G401.6 (cell line): ENCODE measurements around the gene SLC25A44.
A peak's percentile ranks its signal among the peaks of the same experiment; 100 is the strongest.

ENCODE experiments used
- FAIRE-seq: peaks from 2 replicates; lab custom pipeline; 2012; peaks lifted over from hg19 to GRCh38; lab: Jason Lieb, UNC

SLC25A44 gene

GRCh38 chr1:156211243-156211642 is 17.3 kb downstream of the SLC25A44 start:
- FAIRE-seq: no peak

- no peak for FAIRE-seq
Observed at GRCh38 chr1:156212130-156212529, 18.2 kb downstream of the SLC25A44 start.

DNA sequence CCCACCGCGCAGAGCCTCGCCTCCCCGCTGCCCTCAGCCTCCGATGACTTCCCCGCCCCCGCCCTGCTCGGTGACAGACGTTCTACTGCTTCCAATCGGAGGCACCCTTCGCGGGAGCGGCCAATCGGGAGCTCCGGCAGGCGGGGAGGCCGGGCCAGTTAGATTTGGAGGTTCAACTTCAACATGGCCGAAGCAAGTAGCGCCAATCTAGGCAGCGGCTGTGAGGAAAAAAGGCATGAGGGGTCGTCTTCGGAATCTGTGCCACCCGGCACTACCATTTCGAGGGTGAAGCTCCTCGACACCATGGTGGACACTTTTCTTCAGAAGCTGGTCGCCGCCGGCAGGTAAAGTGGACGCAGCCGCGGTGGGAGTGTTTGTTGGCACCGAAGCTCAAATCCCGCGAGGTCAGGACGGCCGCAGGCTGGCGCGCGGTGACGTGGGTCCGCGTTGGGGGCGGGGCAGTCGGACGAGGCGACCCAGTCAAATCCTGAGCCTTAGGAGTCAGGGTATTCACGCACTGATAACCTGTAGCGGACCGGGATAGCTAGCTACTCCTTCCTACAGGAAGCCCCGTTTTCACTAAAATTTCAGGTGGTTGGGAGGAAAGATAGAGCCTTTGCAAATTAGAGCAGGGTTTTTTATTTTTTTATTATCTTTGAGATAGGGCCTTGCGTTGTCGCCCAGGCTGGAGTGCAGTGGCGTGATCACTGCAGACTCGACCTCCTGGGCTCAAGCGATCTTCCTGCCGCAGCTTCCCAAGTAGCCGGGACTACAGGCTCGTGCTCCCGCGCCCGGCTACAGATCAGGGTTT is 19.1 kb downstream of the SLC25A44 start, which contains the start of gene PMF1:
TSS of gene PMF1 (plus strand) at position 175 of the 811 bp plus-strand sequence. CDS start at position 184, 9 bp downstream.
- no peak for FAIRE-seq

- FAIRE-seq: no peak
Observed at GRCh38 chr1:156213644-156213966, 19.7 kb downstream of the SLC25A44 start.

- no peak for FAIRE-seq
Observed at GRCh38 chr1:156214024-156214748, 20.3 kb downstream of the SLC25A44 start.

GRCh38 chr1:156216361-156217086 is 22.6 kb downstream of the SLC25A44 start:
- FAIRE-seq: peak; percentile 99

GRCh38 chr1:156217871-156218270 is 24.0 kb downstream of the SLC25A44 start:
- FAIRE-seq: no peak

- no peak for FAIRE-seq
Observed at GRCh38 chr1:156220226-156220625, 26.3 kb downstream of the SLC25A44 start.

- no peak for FAIRE-seq
Observed at GRCh38 chr1:156221986-156222692, 28.2 kb downstream of the SLC25A44 start.

GRCh38 chr1:156225677-156226014 is 31.7 kb downstream of the SLC25A44 start:
- no peak for FAIRE-seq

DNA sequence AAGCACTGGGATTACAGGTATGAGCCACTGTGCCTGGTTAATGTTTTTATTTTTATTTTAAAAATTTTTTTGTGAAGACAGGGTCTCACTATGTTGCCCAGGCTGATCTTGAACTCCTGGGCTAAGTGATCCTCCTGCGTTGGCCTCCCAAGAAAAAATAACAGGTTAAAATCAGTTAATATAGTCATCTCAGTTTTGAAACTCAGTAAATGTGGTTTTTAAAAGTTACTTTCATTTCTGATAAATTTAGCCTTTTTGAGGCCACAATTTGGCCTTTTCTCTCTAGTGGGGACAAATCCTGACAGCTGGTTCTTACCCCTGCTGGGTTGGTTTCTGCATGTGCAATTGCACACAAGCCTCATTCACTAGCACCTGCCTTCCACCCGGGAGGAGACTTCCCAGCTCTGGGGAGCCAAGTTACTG is 32.2 kb downstream of the SLC25A44 start:
- FAIRE-seq: no peak

DNA sequence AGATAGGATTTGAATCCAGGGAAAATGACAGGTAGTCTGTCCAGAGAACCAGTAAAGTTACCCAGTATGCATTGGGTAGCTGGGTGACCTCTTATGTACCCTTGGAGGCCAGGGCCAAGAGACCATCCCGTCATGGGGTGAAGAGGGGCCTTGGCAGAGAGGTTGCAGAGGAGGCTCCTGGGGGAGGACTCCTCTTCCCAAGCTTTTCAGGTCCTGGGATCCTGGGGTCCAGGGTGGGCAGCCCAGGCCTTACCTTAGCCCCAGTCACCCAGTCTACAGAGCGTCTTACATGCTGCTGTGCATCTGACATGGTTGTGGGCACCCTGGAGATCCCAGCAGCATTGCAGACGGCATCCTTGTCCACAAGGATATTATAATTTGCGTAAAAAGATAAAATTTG is 32.9 kb downstream of the SLC25A44 start:
- FAIRE-seq: no peak

DNA sequence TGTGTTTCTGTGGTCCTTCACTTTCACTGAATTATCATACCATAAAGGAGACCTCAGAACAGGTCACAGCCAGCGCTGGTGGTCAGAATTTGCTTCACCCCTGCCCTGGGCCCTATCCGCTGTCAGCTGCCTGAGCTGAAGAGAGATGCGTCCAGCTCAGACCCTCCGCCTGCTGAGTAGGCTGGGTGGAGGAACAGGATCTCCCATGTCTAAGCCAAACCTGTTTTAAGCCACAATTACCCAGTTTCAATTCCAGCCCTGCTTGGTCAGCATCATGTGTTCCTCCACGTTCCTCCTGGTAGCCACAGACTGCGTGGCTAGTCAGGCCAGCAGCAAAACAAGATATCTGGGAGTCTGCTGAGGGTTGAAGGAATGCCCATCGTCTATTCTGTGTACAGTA is 34.6 kb downstream of the SLC25A44 start:
- FAIRE-seq: no peak

DNA sequence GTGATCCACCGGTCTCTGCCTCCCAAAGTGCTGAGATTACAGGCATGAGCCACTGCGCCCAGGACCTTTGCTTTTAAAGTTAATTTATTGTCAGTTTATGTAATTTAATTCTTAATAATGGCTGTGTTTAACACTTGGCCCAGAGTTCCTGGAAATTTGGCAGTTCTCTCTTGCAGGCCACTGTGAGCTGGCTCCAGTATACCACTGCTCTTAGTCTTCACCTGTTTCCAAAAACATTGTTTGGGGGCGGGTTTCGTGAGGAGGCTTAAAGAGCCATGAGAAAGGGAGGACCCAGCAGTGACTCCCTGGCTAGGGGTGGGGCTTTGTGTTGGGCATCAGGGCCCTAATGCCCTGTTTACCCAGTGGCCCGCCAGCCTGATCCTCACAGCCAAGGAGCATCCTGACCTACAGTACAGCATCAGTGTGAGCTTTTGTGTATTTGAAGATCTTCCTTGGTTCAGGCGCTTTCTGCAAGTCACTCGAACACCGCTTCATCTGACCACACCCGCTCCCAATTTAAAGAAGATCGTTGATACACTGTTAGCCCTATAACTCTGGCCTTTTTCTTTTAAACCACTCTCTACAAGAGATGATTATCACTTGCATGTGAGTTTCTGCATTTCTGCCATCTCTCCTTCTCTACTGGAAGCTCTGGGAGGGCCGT is 36.0 kb downstream of the SLC25A44 start:
- no peak for FAIRE-seq

DNA sequence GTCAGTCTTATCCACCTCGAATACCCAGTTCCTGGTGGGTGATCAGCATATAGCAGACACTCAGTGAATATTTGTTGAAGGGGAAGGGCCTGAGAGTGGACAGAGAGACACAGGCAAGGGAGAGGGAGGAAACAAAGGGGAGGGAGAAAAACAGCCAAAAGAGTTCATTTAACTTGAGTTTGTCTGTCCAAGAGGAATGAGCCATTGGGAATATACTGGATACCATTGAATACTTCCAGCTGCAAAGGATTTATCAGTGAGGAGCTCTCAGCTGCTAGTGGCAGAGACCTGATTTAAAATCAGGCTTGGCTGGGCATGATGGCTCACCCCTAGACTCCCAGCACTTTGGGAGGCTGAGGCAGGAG is 36.6 kb downstream of the SLC25A44 start:
- FAIRE-seq: no peak

- FAIRE-seq: no peak
Observed at GRCh38 chr1:156232201-156232894, 38.4 kb downstream of the SLC25A44 start.

- FAIRE-seq: no peak
Observed at GRCh38 chr1:156233426-156234127, 39.7 kb downstream of the SLC25A44 start.

DNA sequence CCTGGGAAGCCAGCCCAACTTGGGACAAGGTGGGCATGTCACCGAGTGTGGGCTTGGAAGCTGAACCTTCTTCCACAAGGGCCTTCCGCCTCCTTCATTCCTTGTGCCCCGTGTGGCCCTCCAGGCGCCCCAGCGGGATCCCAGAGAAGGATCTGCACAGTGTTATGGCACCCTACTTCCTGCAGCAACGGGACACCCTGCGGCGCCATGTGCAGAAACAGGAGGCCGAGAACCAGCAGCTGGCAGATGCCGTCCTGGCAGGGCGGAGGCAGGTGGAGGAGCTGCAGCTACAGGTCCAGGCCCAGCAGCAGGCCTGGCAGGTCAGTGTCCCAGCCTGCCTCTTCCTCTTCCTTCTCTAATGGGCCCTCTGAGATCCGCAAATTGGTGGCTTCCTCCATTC is 42.3 kb downstream of the SLC25A44 start:
- FAIRE-seq: no peak

DNA sequence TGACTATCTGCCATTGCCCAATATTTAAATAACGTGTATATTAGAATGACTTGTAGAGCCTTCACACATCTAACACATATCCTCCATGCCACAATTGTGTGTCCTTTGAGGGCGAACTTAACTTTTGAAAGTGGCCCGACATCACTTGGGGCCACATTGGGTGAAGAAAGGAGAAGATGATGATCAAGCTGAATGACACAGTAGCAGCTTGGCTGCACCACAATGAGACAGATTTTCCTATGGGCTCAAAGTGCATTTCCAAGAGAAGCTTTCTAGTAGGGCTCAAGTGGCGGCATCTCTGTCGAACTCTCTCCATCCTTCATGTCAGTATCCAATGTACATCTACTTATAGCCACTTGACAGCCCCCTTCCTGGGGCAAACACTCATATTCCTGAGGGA is 44.3 kb downstream of the SLC25A44 start:
- no peak for FAIRE-seq

GRCh38 chr1:156241311-156241811 is 47.5 kb downstream of the SLC25A44 start:
- no peak for FAIRE-seq

GRCh38 chr1:156241926-156242325 is 48.0 kb downstream of the SLC25A44 start, which contains the start of gene BGLAP:
TSS of gene BGLAP (plus strand) at chr1:156242184. CDS start at chr1:156242232, 48 bp downstream.
- FAIRE-seq: no peak
